ENCODE results near the gene RASAL2.
A peak's percentile ranks its signal among the peaks of the same experiment; 100 is the strongest.
"Not testable (repeated sequence)": the region's sequence is repeated elsewhere in the genome, so short reads cannot be mapped to it uniquely, and the experiment has no call there.

Gene RASAL2

GRCh38 chr1:178071811-178072210, 22.1 kb upstream of the RASAL2 start:
- DNase-seq (ENCODE audit: low read depth in 2 of 2), result no peak

- no peak for DNase-seq (ENCODE audit: low read depth in 2 of 2)
Measured at GRCh38 chr1:178072326-178072725, 21.6 kb upstream of the RASAL2 start.

- DNase-seq (ENCODE audit: low read depth in 2 of 2), result no peak
Measured at GRCh38 chr1:178075333-178075732, 18.6 kb upstream of the RASAL2 start.

GRCh38 chr1:178076607-178077006, 17.3 kb upstream of the RASAL2 start:
- DNase-seq (ENCODE audit: low read depth in 2 of 2), result no peak

- no peak for DNase-seq (ENCODE audit: low read depth in 2 of 2)
Measured at GRCh38 chr1:178077917-178078316, 16.0 kb upstream of the RASAL2 start.

GRCh38 chr1:178086294-178086693, 7.6 kb upstream of the RASAL2 start:
- DNase-seq (ENCODE audit: low read depth in 2 of 2), result no peak

GRCh38 chr1:178086766-178087165, 7.1 kb upstream of the RASAL2 start:
- no peak for DNase-seq (ENCODE audit: low read depth in 2 of 2)

GRCh38 chr1:178088651-178089050, 5.3 kb upstream of the RASAL2 start:
- no peak for DNase-seq (ENCODE audit: low read depth in 2 of 2)

- not testable (repeated sequence) for DNase-seq (ENCODE audit: low read depth in 2 of 2)
Measured at GRCh38 chr1:178091454-178091853, 2.5 kb upstream of the RASAL2 start.

GRCh38 chr1:178091986-178092745, 1.7 kb upstream of the RASAL2 start:
- no peak for DNase-seq (ENCODE audit: low read depth in 2 of 2)

GRCh38 chr1:178092878-178093493, 918 bp upstream of the RASAL2 start:
- DNase-seq (ENCODE audit: low read depth in 2 of 2), result no peak

- peak; percentile 2 to 48 for DNase-seq (ENCODE audit: low read depth in 2 of 2)
Measured at GRCh38 chr1:178093494-178093950, 382 bp upstream of the RASAL2 start.

- DNase-seq (ENCODE audit: low read depth in 2 of 2), result no peak
Measured at GRCh38 chr1:178094739-178095645, 1.1 kb downstream of the RASAL2 start.

GRCh38 chr1:178096421-178096820, 2.5 kb downstream of the RASAL2 start:
- no peak for DNase-seq (ENCODE audit: low read depth in 2 of 2)

GRCh38 chr1:178098262-178098661, 4.4 kb downstream of the RASAL2 start:
- DNase-seq (ENCODE audit: low read depth in 2 of 2), result no peak

- DNase-seq (ENCODE audit: low read depth in 2 of 2), result no peak
Measured at GRCh38 chr1:178101266-178101630, 7.3 kb downstream of the RASAL2 start.

- DNase-seq (ENCODE audit: low read depth in 2 of 2), result no peak
Measured at GRCh38 chr1:178101654-178102053, 7.8 kb downstream of the RASAL2 start.

- no peak for DNase-seq (ENCODE audit: low read depth in 2 of 2)
Measured at GRCh38 chr1:178102218-178102617, 8.3 kb downstream of the RASAL2 start.

- no peak for DNase-seq (ENCODE audit: low read depth in 2 of 2)
Measured at GRCh38 chr1:178107823-178108222, 13.9 kb downstream of the RASAL2 start.

- DNase-seq (ENCODE audit: low read depth in 2 of 2), result no peak
Measured at GRCh38 chr1:178109348-178110143, 15.6 kb downstream of the RASAL2 start.

GRCh38 chr1:178115260-178115659, 21.4 kb downstream of the RASAL2 start:
- no peak for DNase-seq (ENCODE audit: low read depth in 2 of 2)

GRCh38 chr1:178118524-178118923, 24.6 kb downstream of the RASAL2 start:
- no peak for DNase-seq (ENCODE audit: low read depth in 2 of 2)

Data from stimulated activated CD4-positive, alpha-beta T cell treated with anti-CD3 and anti-CD28 coated beads, Interleukin-12 subunit alpha, Interleukin-12 subunit beta, amount 100 ng/mL, for 24 hours (primary cell).